Endometrial microvascular endothelial cells (primary cell): Measurements from ENCODE around the gene COMP. TPM values are rescaled to one million over a fixed set of nuclear protein-coding genes. Genes with fewer than 3 reads are reported as not detected.
"Not testable (repeated sequence)": the region's sequence is repeated elsewhere in the genome, so short reads cannot be mapped to it uniquely, and the experiment has no call there.

Experiments used
- in situ Hi-C: cut with HindIII; loops from 2 replicates; pipeline ENCODE4 v1.10.0; 2017; ENCODE audit warnings: low sequenced_read_pairs, low pct_unique_long_range_greater_than_20kb; ENCODE audit errors: inconsistent ontology term
- total RNA-seq: library from RNA; depleted of rRNA; stranded (reverse); fragments of >200 nt; gene quantifications from one replicate; pipeline ENCODE4 v1.2.3, GENCODE V29; 2015; ENCODE audit errors: inconsistent ontology term

The COMP gene
- not detected for total RNA-seq

GRCh38 chr19:18790566-18791314, at the start of gene COMP:
TSS of gene COMP (minus strand) at chr19:18791305. CDS start at chr19:18791269, 36 bp downstream.
- in situ Hi-C loops, result no loop called here

GRCh38 chr19:18840288-18841267, 49.5 kb upstream of the COMP start:
- in situ Hi-C loops, result no loop called here

GRCh38 chr19:18839465-18840287, 48.6 kb upstream of the COMP start:
- in situ Hi-C loops, result no loop called here

GRCh38 chr19:18834644-18834984, 43.5 kb upstream of the COMP start:
- in situ Hi-C loops, result no loop called here

- in situ Hi-C loops, result no loop called here
These were observed 42.9 kb upstream of the COMP start for GRCh38 chr19:18833849-18834643.

GRCh38 chr19:18833141-18833476, 42.0 kb upstream of the COMP start:
- in situ Hi-C loops, result no loop called here

GRCh38 chr19:18832306-18833140, 41.4 kb upstream of the COMP start:
- in situ Hi-C loops, result no loop called here

GRCh38 chr19:18831524-18832305, 40.6 kb upstream of the COMP start, which contains the start of gene UPF1:
TSS of gene UPF1 (plus strand) at chr19:18831959. CDS start at chr19:18832210, 251 bp downstream.
- in situ Hi-C loops, result no loop called here

GRCh38 chr19:18830488-18830887, 39.4 kb upstream of the COMP start:
- in situ Hi-C loops, result no loop called here

- in situ Hi-C loops, result no loop called here
These were observed 37.7 kb upstream of the COMP start for GRCh38 chr19:18828786-18829185.

- in situ Hi-C loops, result no loop called here
These were observed 26.5 kb upstream of the COMP start for GRCh38 chr19:18817574-18817973.

- in situ Hi-C loops, result not testable (repeated sequence)
These were observed 25.5 kb upstream of the COMP start for GRCh38 chr19:18816645-18817044.

- in situ Hi-C loops, result no loop called here
These were observed 24.6 kb upstream of the COMP start for GRCh38 chr19:18815673-18816072.

GRCh38 chr19:18814063-18814462, 23.0 kb upstream of the COMP start:
- in situ Hi-C loops, result no loop called here

GRCh38 chr19:18811638-18812037, 20.5 kb upstream of the COMP start:
- in situ Hi-C loops, result not testable (repeated sequence)

GRCh38 chr19:18809149-18809868, 18.2 kb upstream of the COMP start:
- in situ Hi-C loops, result no loop called here
